Kidney (tissue), 14 donors: ENCODE data around the gene SHH. TPM values are rescaled to one million over a fixed set of nuclear protein-coding genes. Genes with fewer than 3 reads are reported as not detected.

Source experiments
- DNase-seq, 5 donors: peaks; one replicate each; pipeline ENCODE4 v3.0.0-alpha.2; 2013 to 2020
- FAIRE-seq: peaks from 2 replicates; lab custom pipeline; 2012; peaks lifted over from hg19 to GRCh38; lab: Jason Lieb, UNC
- H3K27ac ChIP-seq, 2 donors: one replicate each; pipeline ENCODE4 v1.7.0; 2013; ENCODE audit warnings: low read depth in 2 of 2, low read length in 2 of 2, inconsistent platforms in 1 of 2
- H3K27me3 ChIP-seq: one replicate; pipeline ENCODE4 v1.7.1; 2013; ENCODE audit warnings: low read length, inconsistent platforms; ENCODE audit not compliant: control insufficient read depth, insufficient read depth
- H3K36me3 ChIP-seq, 3 donors: one replicate each; pipeline versions ENCODE4 v1.7.0 to v1.7.1; 2013; ENCODE audit warnings: low read length in 3 of 3, control low read depth in 1 of 3, inconsistent platforms in 1 of 3; ENCODE audit not compliant: insufficient read depth in 3 of 3, control insufficient read depth in 2 of 3
- H3K4me1 ChIP-seq, 3 donors: one replicate each; pipeline versions ENCODE4 v1.7.0 to v1.7.1; 2013; ENCODE audit warnings: low read length in 3 of 3, inconsistent platforms in 1 of 3, low read depth in 1 of 3; ENCODE audit not compliant: control insufficient read depth in 2 of 3, insufficient read depth in 2 of 3
- H3K4me3 ChIP-seq, 3 donors: one replicate each; pipeline versions ENCODE4 v1.7.0 to v1.8.1; 2013; ENCODE audit warnings: low read length in 3 of 3, control low read depth in 1 of 3, inconsistent platforms in 1 of 3
- H3K9ac ChIP-seq, 3 donors: one replicate each; pipeline versions ENCODE4 v1.7.0 to v1.7.1; 2013; ENCODE audit warnings: low read length in 3 of 3, control low read depth in 1 of 3, inconsistent platforms in 1 of 3
- H3K9me3 ChIP-seq, 3 donors: one replicate each; pipeline versions ENCODE4 v1.7.0 to v1.7.1; 2013; ENCODE audit warnings: low read length in 3 of 3, control low read depth in 1 of 3, inconsistent platforms in 1 of 3; ENCODE audit not compliant: control insufficient read depth in 2 of 3, insufficient read depth in 1 of 3
- CTCF ChIP-seq: IDR thresholded peaks from 3 replicates; pipeline ENCODE4 v1.5.1; 2012; ENCODE audit warnings: mild to moderate bottlenecking, moderate library complexity, borderline replicate concordance; ENCODE audit not compliant: insufficient read depth; ENCODE audit errors: extremely low read depth
- intact Hi-C: fragments of 100-400 bp; cut with DNase I; formaldehyde crosslinking; loops from one replicate; pipeline ENCODE4 v1.11.1; 2022
- polyA plus RNA-seq: library from polyadenylated mRNA; stranded (reverse); fragments of 350-450 nt; fragmentation: Illumina TruSeq; extraction: RNeasy Lipid Tissue Mini Kit (QIAGEN cat#74804); gene quantifications from one replicate; pipeline ENCODE4 v1.2.3, GENCODE V29; 2014; ENCODE audit warnings: low read depth, low replicate concordance; ENCODE audit not compliant: insufficient read depth
- total RNA-seq: library from RNA; stranded (reverse); fragmentation: NEBNext Ultra II Directional; extraction: Animal tissue kit (Norgen Biotek cat#: 25700); gene quantifications from one replicate; pipeline ENCODE4 v1.2.1, GENCODE V29; 2021
- donor health status: control.
- donor health status: control.
- donor health status: control.
- donor health status: control.
- donor health status: control.
- donor health status: DM: yes; HTN: yes; CAD: no.
- donor health status: Normal renal cell carcinoma (clear cell type).

SHH gene
- total and polyA plus RNA-seq, 2 donors from 2014 or later: 2.0 to 15.2 TPM

DNA sequence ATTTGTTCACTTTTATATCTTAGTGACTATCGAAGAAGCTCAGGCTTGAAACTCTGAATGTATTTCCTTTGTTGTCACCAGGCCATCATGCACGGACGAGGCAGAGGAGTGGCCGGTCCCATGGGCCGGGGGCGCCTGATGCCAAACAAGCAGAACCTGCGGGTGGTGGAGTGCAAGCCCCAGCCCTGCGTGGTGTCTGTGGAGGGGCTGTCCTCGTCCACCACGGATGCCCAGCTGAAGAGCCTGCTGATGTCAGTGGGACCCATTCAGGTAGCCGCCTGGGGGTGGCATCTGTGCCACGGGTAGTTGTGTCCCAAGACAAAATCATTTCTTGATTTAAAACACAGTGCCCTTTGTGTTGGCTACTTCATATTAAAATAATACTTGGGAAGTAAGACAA lies 45.9 kb downstream of the SHH start:
- DNase-seq: no peak
- H3K9me3 ChIP-seq: no peaks in the 10 kb centered on the region
- peaks cover 0 to 63% (median 46%) of the 10 kb centered on the region in 3 donors for H3K36me3 ChIP-seq
- peaks cover 0 to 4% (median 0%) of the 10 kb centered on the region in 3 donors for H3K4me1 ChIP-seq
- no peaks in the 10 kb centered on the region for H3K27me3 ChIP-seq
- no peak overlapping the region for H3K9ac ChIP-seq
- no peak overlapping the region for H3K27ac ChIP-seq
- intact Hi-C loops: no loop called here
- H3K4me3 ChIP-seq: no peak overlapping the region
- no peak for TF ChIP-seq CTCF
- FAIRE-seq: no peak

GRCh38 chr7:155765458-155765857 lies 46.8 kb downstream of the SHH start:
- Histone ChIP-seq H3K36me3 (peaks cover 0 to 54% (median 38%) of the 10 kb centered on the region in 3 donors), H3K27ac (no peak overlapping the region), H3K9ac (no peak overlapping the region), H3K9me3 (no peaks in the 10 kb centered on the region), H3K27me3 (no peaks in the 10 kb centered on the region), H3K4me3 (no peak overlapping the region), H3K4me1 (peaks cover 0 to 4% (median 0%) of the 10 kb centered on the region in 3 donors)
- no peak for TF ChIP-seq CTCF
- FAIRE-seq (no peak), DNase-seq (no peak)
- intact Hi-C loops: no loop called here

DNA sequence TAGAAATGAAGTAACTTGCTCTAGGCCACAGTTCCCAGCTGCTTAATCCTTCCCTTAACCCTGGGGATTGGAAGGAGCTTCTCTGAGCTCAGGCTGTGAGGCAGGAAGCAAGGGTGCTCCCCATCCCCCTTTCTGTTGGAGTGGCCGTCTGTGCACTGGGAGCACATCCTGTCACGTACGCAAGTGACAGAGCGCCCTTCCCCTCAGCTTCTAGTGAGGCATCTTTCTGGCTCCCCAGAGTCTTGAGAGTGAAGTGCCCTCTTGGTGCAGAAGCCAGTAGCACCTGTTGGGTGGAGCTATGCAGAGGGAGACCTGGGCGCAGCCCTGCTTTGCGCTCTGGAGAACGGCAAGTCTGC lies 47.8 kb downstream of the SHH start:
- Histone ChIP-seq H3K9ac (no peak overlapping the region), H3K27me3 (no peaks in the 10 kb centered on the region), H3K9me3 (no peaks in the 10 kb centered on the region), H3K36me3 (peaks cover 3 to 45% (median 30%) of the 10 kb centered on the region in 3 donors), H3K4me1 (peaks cover 0 to 4% (median 0%) of the 10 kb centered on the region in 3 donors), H3K4me3 (no peak overlapping the region), H3K27ac (peak overlapping the region in 1 of 2 donors; percentile 36)
- no peak for TF ChIP-seq CTCF
- FAIRE-seq (no peak), DNase-seq (no peak)
- intact Hi-C loops: no loop called here
